ENCODE results near the gene PCNX2.

The PCNX2 gene

GRCh38 chr1:233211106-233211505 is 84.4 kb downstream of the PCNX2 start:
- no peak for TF ChIP-seq ESRRG (CRISPR knock-in tag; IDR thresholded peaks at IDR 0.05)
- no peak for TF ChIP-seq ZNF565 (CRISPR knock-in tag; conservative IDR thresholded peaks at IDR 0.05; ENCODE audit: low read depth)
- TF ChIP-seq OSR1 (CRISPR knock-in tag; IDR thresholded peaks at IDR 0.05), result no peak
- TF ChIP-seq PATZ1 (CRISPR knock-in tag; IDR thresholded peaks at IDR 0.05; ENCODE audit: borderline replicate concordance), result no peak
- TF ChIP-seq ARNTL (CRISPR knock-in tag; IDR thresholded peaks at IDR 0.05; ENCODE audit: borderline replicate concordance, low read depth), result no peak
- TF ChIP-seq TSHZ2 (CRISPR knock-in tag; IDR thresholded peaks at IDR 0.05), result no peak
- no peak for TF ChIP-seq POU6F1 (CRISPR knock-in tag; IDR thresholded peaks at IDR 0.05; ENCODE audit: borderline replicate concordance, low read depth)
- no peak for TF ChIP-seq BACH2 (CRISPR knock-in tag; IDR thresholded peaks at IDR 0.05; ENCODE audit: borderline replicate concordance)
- no peak for TF ChIP-seq ISL1 (CRISPR knock-in tag; IDR thresholded peaks at IDR 0.05)
- TF ChIP-seq RARB (CRISPR knock-in tag; IDR thresholded peaks at IDR 0.05), result no peak
- no peak; the same call in 2 of the 3 replicates for ATAC-seq

DNA sequence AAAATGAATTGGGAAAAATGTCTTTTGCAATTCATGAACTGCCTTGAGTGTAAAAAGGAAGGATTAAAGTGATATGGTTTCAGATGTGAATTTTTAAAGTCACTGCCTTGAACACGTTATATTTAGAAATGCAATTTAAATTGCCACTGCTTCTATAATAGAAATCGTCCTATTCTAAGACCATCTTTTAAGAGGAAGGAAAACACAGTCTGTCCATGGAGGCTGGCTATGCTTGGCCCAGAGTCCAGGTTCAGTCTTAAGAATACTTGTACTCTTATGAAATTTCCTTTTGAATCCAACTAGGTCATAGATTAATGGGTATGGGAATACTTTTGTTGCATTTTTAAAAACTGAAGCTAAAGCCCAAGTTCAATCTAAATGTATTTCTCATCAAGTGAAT is 86.0 kb downstream of the PCNX2 start:
- no peak for TF ChIP-seq ZFP3 (CRISPR knock-in tag; IDR thresholded peaks at IDR 0.05)
- no peak for TF ChIP-seq CSRNP3 (CRISPR knock-in tag; IDR thresholded peaks at IDR 0.05)
- TF ChIP-seq ZNF565 (CRISPR knock-in tag; conservative IDR thresholded peaks at IDR 0.05; ENCODE audit: low read depth), result no peak
- TF ChIP-seq PATZ1 (CRISPR knock-in tag; IDR thresholded peaks at IDR 0.05; ENCODE audit: borderline replicate concordance), result no peak
- TF ChIP-seq OSR1 (CRISPR knock-in tag; IDR thresholded peaks at IDR 0.05), result no peak
- no peak for TF ChIP-seq TSHZ2 (CRISPR knock-in tag; IDR thresholded peaks at IDR 0.05)
- no peak for TF ChIP-seq CSDC2 (CRISPR knock-in tag; IDR thresholded peaks at IDR 0.05)
- no peak for TF ChIP-seq BACH2 (CRISPR knock-in tag; IDR thresholded peaks at IDR 0.05; ENCODE audit: borderline replicate concordance)
- no peak for TF ChIP-seq ZNF70 (CRISPR knock-in tag; IDR thresholded peaks at IDR 0.05)
- no peak for ATAC-seq

- ATAC-seq, result no peak
- TF ChIP-seq TSHZ2 (CRISPR knock-in tag; IDR thresholded peaks at IDR 0.05) (no peak), CSRNP3 (CRISPR knock-in tag; IDR thresholded peaks at IDR 0.05) (no peak), SNAI2 (CRISPR knock-in tag; IDR thresholded peaks at IDR 0.05) (no peak), ESRRG (CRISPR knock-in tag; IDR thresholded peaks at IDR 0.05) (no peak), ZNF70 (CRISPR knock-in tag; IDR thresholded peaks at IDR 0.05) (no peak), ZNF565 (CRISPR knock-in tag; conservative IDR thresholded peaks at IDR 0.05; ENCODE audit: low read depth) (no peak), ISL1 (CRISPR knock-in tag; IDR thresholded peaks at IDR 0.05) (no peak), PPARA (CRISPR knock-in tag; IDR thresholded peaks at IDR 0.05; ENCODE audit: borderline replicate concordance) (no peak), CREB5 (CRISPR knock-in tag; IDR thresholded peaks at IDR 0.05; ENCODE audit: low read depth) (no peak)
These were observed 86.8 kb downstream of the PCNX2 start for GRCh38 chr1:233208687-233209086.
